ENCODE results near the gene TNS3. TPM values are rescaled to one million over a fixed set of nuclear protein-coding genes. Genes with fewer than 3 reads are reported as not detected.

The TNS3 gene
- total and polyA plus RNA-seq, 2 donors (not counting 1 experiment from before 2014, with no cell fraction given): 11.4 to 77.5 TPM

DNA sequence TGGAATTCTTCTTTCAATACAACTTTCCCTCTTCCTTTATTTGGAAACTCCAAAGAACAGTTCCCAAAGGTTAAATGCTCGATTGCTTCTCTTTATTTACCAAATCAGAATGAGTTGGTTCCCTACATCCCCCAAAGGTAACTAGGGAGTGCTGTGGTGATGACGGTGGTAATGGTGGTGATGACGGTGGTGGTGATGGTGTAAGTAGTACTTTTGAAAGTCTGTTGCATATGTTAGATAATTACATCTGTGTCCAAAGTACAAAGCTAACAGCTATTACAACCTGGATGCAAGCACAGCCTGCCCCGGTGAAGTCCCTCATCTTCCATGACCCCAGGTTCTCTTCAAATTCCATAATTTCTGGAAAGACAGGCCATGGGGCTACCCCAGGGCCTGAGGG, 115.1 kb downstream of the TNS3 start:
- Histone ChIP-seq H3K9ac (ENCODE audit: low read length) (no peak overlapping the region), H3K79me2 (ENCODE audit: control insufficient read depth, insufficient read depth, low read length) (peaks cover 2% of the 10 kb centered on the region), H3K4me2 (replicated peaks; ENCODE audit: low read depth, low read length, poor library complexity, severe bottlenecking) (no peak overlapping the region), H3K4me3 (ENCODE audit: control extremely low read depth in 1 of 5, extremely low read depth in 1 of 5, insufficient read depth in 1 of 5, low read depth in 2 of 5, low read length in 4 of 5) (no peak overlapping the region), H3K9me3 (ENCODE audit: control extremely low read depth in 1 of 3, control insufficient read depth in 2 of 3, insufficient read depth in 1 of 3, low read length in 2 of 3) (no peaks in the 10 kb centered on the region), H4K20me1 (ENCODE audit: control insufficient read depth, insufficient read depth, low read length, poor library complexity, severe bottlenecking) (no peaks in the 10 kb centered on the region), H3K27me3 (replicated peaks in 1 of 4; ENCODE audit: control extremely low read depth in 1 of 4, control insufficient read depth in 3 of 4, insufficient read depth in 4 of 4, low read length in 3 of 4) (no peaks in the 10 kb centered on the region), H3K36me3 (replicated peaks in 1 of 2; ENCODE audit: control extremely low read depth in 1 of 2, control insufficient read depth in 1 of 2, extremely low read depth in 1 of 2, insufficient read depth in 2 of 2, low read length in 1 of 2) (peaks cover 3% of the 10 kb centered on the region in 2 experiments), H3K4me1 (ENCODE audit: control insufficient read depth in 2 of 2, insufficient read depth in 2 of 2, low read length in 2 of 2) (no peaks in the 10 kb centered on the region), H2AFZ (ENCODE audit: insufficient read depth, low read depth, low read length, poor library complexity, severe bottlenecking) (no peak overlapping the region), H3K27ac (ENCODE audit: low read length in 2 of 2) (no peak overlapping the region)
- WGBS (ENCODE audit: insufficient coverage): no CpG with 5 or more reads among the region's 4 CpGs
- Mint-ChIP-seq H3K9me3 (ENCODE audit: insufficient read depth) (no peaks in the 10 kb centered on the region), H3K27ac (no peak overlapping the region), H3K4me1 (no peaks in the 10 kb centered on the region), H3K27me3 (no peaks in the 10 kb centered on the region), H3K4me3 (no peak overlapping the region)
- POLR2A ChIA-PET: no interaction called here
- DNase-seq: no peak
- CTCF ChIA-PET: interaction anchor here (1.7 kb wide), 1 partner anchor 352 kb away, joined by 5 read pairs; no protein-coding TSS in a partner anchor
- no peak for ATAC-seq (ENCODE audit: low read depth)
- TF ChIP-seq EZH2 (IDR thresholded peaks at IDR 0.05; ENCODE audit: borderline replicate concordance, insufficient read depth, low read depth, low read length, poor library complexity, severe bottlenecking): no peak
- TF ChIP-seq, protein P1, sequence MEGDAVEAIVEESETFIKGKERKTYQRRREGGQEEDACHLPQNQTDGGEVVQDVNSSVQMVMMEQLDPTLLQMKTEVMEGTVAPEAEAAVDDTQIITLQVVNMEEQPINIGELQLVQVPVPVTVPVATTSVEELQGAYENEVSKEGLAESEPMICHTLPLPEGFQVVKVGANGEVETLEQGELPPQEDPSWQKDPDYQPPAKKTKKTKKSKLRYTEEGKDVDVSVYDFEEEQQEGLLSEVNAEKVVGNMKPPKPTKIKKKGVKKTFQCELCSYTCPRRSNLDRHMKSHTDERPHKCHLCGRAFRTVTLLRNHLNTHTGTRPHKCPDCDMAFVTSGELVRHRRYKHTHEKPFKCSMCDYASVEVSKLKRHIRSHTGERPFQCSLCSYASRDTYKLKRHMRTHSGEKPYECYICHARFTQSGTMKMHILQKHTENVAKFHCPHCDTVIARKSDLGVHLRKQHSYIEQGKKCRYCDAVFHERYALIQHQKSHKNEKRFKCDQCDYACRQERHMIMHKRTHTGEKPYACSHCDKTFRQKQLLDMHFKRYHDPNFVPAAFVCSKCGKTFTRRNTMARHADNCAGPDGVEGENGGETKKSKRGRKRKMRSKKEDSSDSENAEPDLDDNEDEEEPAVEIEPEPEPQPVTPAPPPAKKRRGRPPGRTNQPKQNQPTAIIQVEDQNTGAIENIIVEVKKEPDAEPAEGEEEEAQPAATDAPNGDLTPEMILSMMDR (IDR thresholded peaks at IDR 0.05): no peak
- intact Hi-C loops (cut with micrococcal nuclease): no loop called here

DNA sequence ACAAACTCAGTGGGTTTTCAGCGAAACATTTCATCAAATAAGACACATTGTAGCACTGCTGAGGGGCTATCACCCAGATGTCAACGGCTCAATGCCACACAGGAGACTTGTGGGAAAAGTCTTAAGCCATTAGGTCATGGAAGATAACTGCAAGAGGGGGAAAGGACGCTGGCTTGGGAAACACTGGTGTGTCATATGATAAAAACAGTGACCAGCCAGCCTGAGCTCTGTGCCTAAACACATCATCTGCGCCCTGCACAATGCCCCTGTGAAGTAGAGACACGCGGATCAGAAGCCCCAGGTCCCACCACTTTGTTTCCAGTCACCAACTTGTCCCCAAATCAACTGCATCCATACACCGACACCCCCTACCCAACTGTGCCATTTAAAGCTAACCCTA, 116.7 kb downstream of the TNS3 start:
- ChIA-PET CTCF (no interaction called here), POLR2A (no interaction called here)
- H3K9ac ChIP-seq (ENCODE audit: low read length): no peak overlapping the region
- peaks cover 0 to 3% of the 10 kb centered on the region in 2 experiments for H3K36me3 ChIP-seq (replicated peaks in 1 of 2; ENCODE audit: control extremely low read depth in 1 of 2, control insufficient read depth in 1 of 2, extremely low read depth in 1 of 2, insufficient read depth in 2 of 2, low read length in 1 of 2)
- intact Hi-C loops (cut with micrococcal nuclease): no loop called here
- TF ChIP-seq EZH2 (IDR thresholded peaks at IDR 0.05; ENCODE audit: borderline replicate concordance, insufficient read depth, low read depth, low read length, poor library complexity, severe bottlenecking): no peak
- TF ChIP-seq, protein P1 (IDR thresholded peaks at IDR 0.05): no peak
- DNase-seq (no peak), ATAC-seq (ENCODE audit: low read depth) (no peak)
- H3K9me3 ChIP-seq (ENCODE audit: control extremely low read depth in 1 of 3, control insufficient read depth in 2 of 3, insufficient read depth in 1 of 3, low read length in 2 of 3): no peaks in the 10 kb centered on the region
- H3K4me1 ChIP-seq (ENCODE audit: control insufficient read depth in 2 of 2, insufficient read depth in 2 of 2, low read length in 2 of 2): no peaks in the 10 kb centered on the region
- no peaks in the 10 kb centered on the region for H4K20me1 ChIP-seq (ENCODE audit: control insufficient read depth, insufficient read depth, low read length, poor library complexity, severe bottlenecking)
- Mint-ChIP-seq H3K9me3 (ENCODE audit: insufficient read depth) (no peaks in the 10 kb centered on the region), H3K27me3 (no peaks in the 10 kb centered on the region), H3K27ac (no peak overlapping the region), H3K4me3 (no peak overlapping the region), H3K4me1 (no peaks in the 10 kb centered on the region)
- 93% methylated on average over 6 of the region's 7 CpGs for WGBS (ENCODE audit: insufficient coverage)
- no peak overlapping the region for H3K27ac ChIP-seq (ENCODE audit: low read length in 2 of 2)
- no peaks in the 10 kb centered on the region for H3K27me3 ChIP-seq (replicated peaks in 1 of 4; ENCODE audit: control extremely low read depth in 1 of 4, control insufficient read depth in 3 of 4, insufficient read depth in 4 of 4, low read length in 3 of 4)
- H3K4me2 ChIP-seq (replicated peaks; ENCODE audit: low read depth, low read length, poor library complexity, severe bottlenecking): no peak overlapping the region
- H2AFZ ChIP-seq (ENCODE audit: insufficient read depth, low read depth, low read length, poor library complexity, severe bottlenecking): no peak overlapping the region
- H3K79me2 ChIP-seq (ENCODE audit: control insufficient read depth, insufficient read depth, low read length): peaks cover 2% of the 10 kb centered on the region
- no peak overlapping the region for H3K4me3 ChIP-seq (ENCODE audit: control extremely low read depth in 1 of 5, extremely low read depth in 1 of 5, insufficient read depth in 1 of 5, low read depth in 2 of 5, low read length in 4 of 5)

Data from B cell (primary cell).